HEK293T (cell line): Measurements from ENCODE around the gene TMOD1.

Source experiments
- ARNT ChIP-seq: fragments of 450-650 bp; IDR thresholded peaks from 2 replicates; pipeline ENCODE4 v1.6.1; 2017; ENCODE audit warnings: mild to moderate bottlenecking
- BHLHE40 ChIP-seq: fragments of 450-650 bp; IDR thresholded peaks from 2 replicates; pipeline ENCODE4 v1.6.1; 2016; ENCODE audit warnings: mild to moderate bottlenecking, moderate library complexity, borderline replicate concordance
- FOXK2 ChIP-seq: fragments of 450-650 bp; IDR thresholded peaks from 2 replicates; pipeline ENCODE4 v1.6.1; 2016; ENCODE audit warnings: mild to moderate bottlenecking
- FOXM1 ChIP-seq: fragments of 450-650 bp; IDR thresholded peaks from 2 replicates; pipeline ENCODE4 v1.6.1; 2017; ENCODE audit warnings: mild to moderate bottlenecking, borderline replicate concordance
- NFRKB ChIP-seq: fragments of 450-650 bp; IDR thresholded peaks from 2 replicates; pipeline ENCODE4 v1.6.1; 2016; ENCODE audit warnings: mild to moderate bottlenecking, moderate library complexity
- SP1 ChIP-seq: fragments of 450-650 bp; IDR thresholded peaks from 2 replicates; pipeline ENCODE4 v1.6.1; 2017
- TARDBP ChIP-seq: fragments of 450-650 bp; IDR thresholded peaks from 2 replicates; pipeline ENCODE4 v1.6.1; 2016
- TF ChIP-seq, protein P1 (sequence below): fragments of 450-650 bp; IDR thresholded peaks from 2 replicates; pipeline ENCODE4 v1.6.1; 2016

DNA sequence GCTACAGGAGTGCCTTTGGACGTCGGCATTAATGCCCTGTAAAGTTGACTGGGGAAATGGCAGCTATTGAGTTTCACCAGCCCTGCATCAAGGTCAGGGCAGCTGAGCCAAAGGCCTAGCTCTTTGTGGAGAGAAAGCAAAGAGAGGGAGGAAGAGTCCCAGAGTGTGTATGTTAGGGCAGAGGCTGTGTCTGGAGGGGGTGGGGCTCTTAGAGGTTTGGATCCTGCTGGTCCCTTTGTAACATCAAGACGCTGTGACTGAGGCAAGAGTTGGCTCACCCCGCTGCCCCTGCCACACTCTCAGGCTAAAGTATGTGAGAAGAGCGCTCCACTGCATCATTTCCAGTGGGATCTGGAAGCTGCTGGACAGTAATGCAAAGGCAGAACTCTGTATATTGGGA, 34.3 kb downstream of the TMOD1 start:
- no peak for TF ChIP-seq SP1
- TF ChIP-seq BHLHE40 = no peak
- no peak for TF ChIP-seq FOXK2
- no peak for TF ChIP-seq ARNT
- TF ChIP-seq, protein P1, sequence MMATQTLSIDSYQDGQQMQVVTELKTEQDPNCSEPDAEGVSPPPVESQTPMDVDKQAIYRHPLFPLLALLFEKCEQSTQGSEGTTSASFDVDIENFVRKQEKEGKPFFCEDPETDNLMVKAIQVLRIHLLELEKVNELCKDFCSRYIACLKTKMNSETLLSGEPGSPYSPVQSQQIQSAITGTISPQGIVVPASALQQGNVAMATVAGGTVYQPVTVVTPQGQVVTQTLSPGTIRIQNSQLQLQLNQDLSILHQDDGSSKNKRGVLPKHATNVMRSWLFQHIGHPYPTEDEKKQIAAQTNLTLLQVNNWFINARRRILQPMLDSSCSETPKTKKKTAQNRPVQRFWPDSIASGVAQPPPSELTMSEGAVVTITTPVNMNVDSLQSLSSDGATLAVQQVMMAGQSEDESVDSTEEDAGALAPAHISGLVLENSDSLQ = no peak
- TF ChIP-seq TARDBP = no peak
- TF ChIP-seq NFRKB = no peak
- no peak for TF ChIP-seq FOXM1
